ENCODE data around the gene RNPEPL1. TPM values are rescaled to one million over a fixed set of nuclear protein-coding genes. Genes with fewer than 3 reads are reported as not detected.

The RNPEPL1 gene
- total RNA-seq, 2 experiments from 2014 or later = 110 to 113 TPM

DNA sequence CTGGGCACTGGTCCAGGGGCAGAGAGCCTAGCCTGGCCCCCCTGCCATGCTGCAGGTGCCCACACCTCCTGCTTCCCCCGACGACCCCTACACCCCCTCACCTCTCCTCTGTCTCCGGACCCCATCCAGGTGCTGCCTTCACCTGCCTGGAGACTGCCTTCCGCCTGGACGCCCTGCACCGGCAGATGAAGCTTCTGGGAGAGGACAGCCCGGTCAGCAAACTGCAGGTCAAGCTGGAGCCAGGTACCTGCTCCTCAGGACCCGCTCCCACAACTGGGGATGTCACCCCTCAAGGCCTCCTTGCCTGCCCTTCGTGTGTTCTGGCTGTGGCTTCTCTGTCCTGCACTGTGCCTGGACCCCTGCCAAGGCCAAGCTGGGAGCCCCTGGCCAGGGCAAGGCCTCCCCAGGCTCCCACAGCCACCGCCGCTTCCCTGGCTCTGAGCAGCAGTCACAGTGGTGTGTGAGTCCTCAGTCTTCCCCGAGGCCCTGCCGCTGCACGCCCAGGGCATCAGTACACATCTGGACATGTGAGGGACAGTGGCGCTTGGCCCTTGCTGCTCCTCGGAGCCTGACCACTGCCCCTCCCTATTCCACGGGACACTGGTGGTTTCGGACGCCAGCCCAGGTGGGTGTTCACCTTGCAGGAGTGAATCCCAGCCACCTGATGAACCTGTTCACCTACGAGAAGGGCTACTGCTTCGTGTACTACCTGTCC is 6.3 kb downstream of the RNPEPL1 start:
- DNase-seq (no peak), ATAC-seq (no peak)
- Mint-ChIP-seq H3K4me1 (ENCODE audit: low read depth) (peaks cover 34% of the 10 kb centered on the region), H3K9me3 (ENCODE audit: insufficient read depth) (no peaks in the 10 kb centered on the region), H3K36me3 (ENCODE audit: low read depth) (peaks cover 33% of the 10 kb centered on the region), H3K27ac (no peak overlapping the region), H3K27me3 (ENCODE audit: low read depth) (no peaks in the 10 kb centered on the region), H3K4me3 (no peak overlapping the region)
- POLR2A ChIA-PET = no interaction called here
- CTCF ChIA-PET = interaction anchor here (0.6 to 1.1 kb wide), 2 partner anchors 12 to 38 kb away, joined by 3 read pairs; partner anchors contain the start of gene CAPN10

GRCh38 chr2:240575101-240575965 is 7.0 kb downstream of the RNPEPL1 start:
- POLR2A ChIA-PET = no interaction called here
- Mint-ChIP-seq H3K4me1 (ENCODE audit: low read depth) (peaks cover 34% of the 10 kb centered on the region), H3K27ac (no peak overlapping the region), H3K36me3 (ENCODE audit: low read depth) (peaks cover 35% of the 10 kb centered on the region), H3K4me3 (no peak overlapping the region), H3K9me3 (ENCODE audit: insufficient read depth) (no peaks in the 10 kb centered on the region), H3K27me3 (ENCODE audit: low read depth) (no peaks in the 10 kb centered on the region)
- ATAC-seq (no peak), DNase-seq (no peak)
- CTCF ChIA-PET = interaction anchor here (0.6 kb wide), 2 partner anchors 37 to 44 kb away, joined by 3 read pairs; no protein-coding TSS in a partner anchor

DNA sequence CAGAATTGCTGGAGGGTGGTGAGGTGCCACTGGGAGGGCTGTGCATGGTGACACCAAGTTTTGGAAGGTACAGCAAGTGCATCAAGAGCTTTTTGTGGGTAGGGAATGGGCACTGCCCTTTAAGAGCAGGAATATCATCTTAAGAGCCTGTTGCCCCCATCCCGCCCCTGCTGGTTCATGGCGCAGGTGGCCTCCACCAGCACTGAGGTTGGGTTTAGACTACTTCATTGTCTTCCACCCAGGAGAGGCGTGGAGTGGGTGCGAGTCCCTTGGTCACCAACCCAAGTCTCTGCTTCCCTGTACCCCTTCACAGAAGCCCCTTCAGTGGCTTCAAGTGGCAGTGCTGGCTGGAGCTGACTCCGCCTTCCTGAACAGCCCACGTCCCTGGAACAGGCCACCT is 7.8 kb downstream of the RNPEPL1 start:
- ChIA-PET CTCF (interaction anchor here (0.6 kb wide), 1 partner anchor 43 kb away, joined by 3 read pairs; no protein-coding TSS in a partner anchor), POLR2A (no interaction called here)
- DNase-seq = no peak
- no peaks in the 10 kb centered on the region for H3K9me3 Mint-ChIP-seq (ENCODE audit: insufficient read depth)
- no peak overlapping the region for H3K27ac Mint-ChIP-seq
- no peak for ATAC-seq
- peaks cover 30% of the 10 kb centered on the region for H3K4me1 Mint-ChIP-seq (ENCODE audit: low read depth)
- no peak overlapping the region for H3K4me3 Mint-ChIP-seq
- H3K27me3 Mint-ChIP-seq (ENCODE audit: low read depth) = no peaks in the 10 kb centered on the region
- peaks cover 37% of the 10 kb centered on the region for H3K36me3 Mint-ChIP-seq (ENCODE audit: low read depth)

- Mint-ChIP-seq H3K27ac (no peak overlapping the region), H3K9me3 (ENCODE audit: insufficient read depth) (no peaks in the 10 kb centered on the region), H3K27me3 (ENCODE audit: low read depth) (no peaks in the 10 kb centered on the region), H3K4me1 (ENCODE audit: low read depth) (peaks cover 25% of the 10 kb centered on the region), H3K36me3 (ENCODE audit: low read depth) (peaks cover 37% of the 10 kb centered on the region), H3K4me3 (no peak overlapping the region)
- no peak for DNase-seq
- ATAC-seq = no peak
- POLR2A ChIA-PET = interaction anchor here (1.0 kb wide), 1 partner anchor 8 kb away, joined by 3 read pairs; the partner anchor contains the start of gene RNPEPL1
- CTCF ChIA-PET = interaction anchor here (1.2 kb wide), 1 partner anchor 10 kb away, joined by 6 read pairs; no protein-coding TSS in a partner anchor
These were observed 8.3 kb downstream of the RNPEPL1 start for GRCh38 chr2:240576436-240577205.

- no peak overlapping the region for H3K27ac Mint-ChIP-seq
- H3K36me3 Mint-ChIP-seq (ENCODE audit: low read depth) = peaks cover 42% of the 10 kb centered on the region
- no peak for ATAC-seq
- H3K9me3 Mint-ChIP-seq (ENCODE audit: insufficient read depth) = no peaks in the 10 kb centered on the region
- no peak for DNase-seq
- CTCF ChIA-PET = interaction anchor here (1.2 kb wide), 1 partner anchor 11 kb away, joined by 6 read pairs; no protein-coding TSS in a partner anchor
- POLR2A ChIA-PET = interaction anchor here (0.6 to 1.0 kb wide), 3 partner anchors 9 to 35 kb away, joined by 3 to 6 read pairs (median 3); partner anchors contain the start of gene RNPEPL1
- peaks cover 26% of the 10 kb centered on the region for H3K4me1 Mint-ChIP-seq (ENCODE audit: low read depth)
- no peak overlapping the region for H3K4me3 Mint-ChIP-seq
- no peaks in the 10 kb centered on the region for H3K27me3 Mint-ChIP-seq (ENCODE audit: low read depth)
These were observed 9.2 kb downstream of the RNPEPL1 start for GRCh38 chr2:240577281-240578109.

- Mint-ChIP-seq H3K9me3 (ENCODE audit: insufficient read depth) (no peaks in the 10 kb centered on the region), H3K27me3 (ENCODE audit: low read depth) (no peaks in the 10 kb centered on the region), H3K27ac (peak overlapping the region; percentile 25), H3K4me1 (ENCODE audit: low read depth) (peaks cover 30% of the 10 kb centered on the region), H3K4me3 (no peak overlapping the region), H3K36me3 (ENCODE audit: low read depth) (peaks cover 43% of the 10 kb centered on the region)
- ChIA-PET CTCF (interaction anchor here (1.2 kb wide), 1 partner anchor 12 kb away, joined by 6 read pairs; no protein-coding TSS in a partner anchor), POLR2A (interaction anchor here (1.0 kb wide), 1 partner anchor 8 kb away, joined by 3 read pairs; no protein-coding TSS in a partner anchor)
- DNase-seq (no peak), ATAC-seq (no peak)
These were observed 9.8 kb downstream of the RNPEPL1 start for GRCh38 chr2:240578110-240578450.

DNA sequence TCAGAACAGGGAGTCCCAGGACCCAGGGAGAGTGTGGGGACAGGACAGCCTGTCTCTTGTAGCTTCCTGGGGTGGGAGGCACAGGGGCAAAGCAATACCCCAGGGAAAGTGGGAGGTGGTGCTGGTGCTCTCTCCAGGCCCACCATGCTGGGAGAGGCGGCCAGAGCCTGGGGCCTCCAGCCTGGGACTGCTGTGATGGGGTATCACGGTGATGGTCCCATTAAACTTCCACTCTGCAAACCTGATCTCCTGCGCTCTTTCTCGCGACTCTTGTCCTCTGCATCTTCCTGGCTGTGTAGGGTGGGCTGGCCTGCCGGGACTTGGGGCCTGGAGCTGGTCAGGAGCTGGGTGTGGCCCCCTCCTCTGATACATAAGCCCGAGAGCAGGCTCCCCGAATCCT is 10.2 kb downstream of the RNPEPL1 start:
- CTCF ChIA-PET = interaction anchor here (2.5 to 2.6 kb wide), 2 partner anchors 13 to 64 kb away, joined by 15 to 42 read pairs; no protein-coding TSS in a partner anchor
- DNase-seq (no peak), ATAC-seq (no peak)
- Mint-ChIP-seq H3K27me3 (ENCODE audit: low read depth) (no peaks in the 10 kb centered on the region), H3K4me1 (ENCODE audit: low read depth) (peaks cover 32% of the 10 kb centered on the region), H3K36me3 (ENCODE audit: low read depth) (peaks cover 44% of the 10 kb centered on the region), H3K4me3 (no peak overlapping the region), H3K27ac (peak overlapping the region; percentile 66), H3K9me3 (ENCODE audit: insufficient read depth) (no peaks in the 10 kb centered on the region)
- POLR2A ChIA-PET = interaction anchor here (1.0 kb wide), 1 partner anchor 8 kb away, joined by 3 read pairs; no protein-coding TSS in a partner anchor

DNA sequence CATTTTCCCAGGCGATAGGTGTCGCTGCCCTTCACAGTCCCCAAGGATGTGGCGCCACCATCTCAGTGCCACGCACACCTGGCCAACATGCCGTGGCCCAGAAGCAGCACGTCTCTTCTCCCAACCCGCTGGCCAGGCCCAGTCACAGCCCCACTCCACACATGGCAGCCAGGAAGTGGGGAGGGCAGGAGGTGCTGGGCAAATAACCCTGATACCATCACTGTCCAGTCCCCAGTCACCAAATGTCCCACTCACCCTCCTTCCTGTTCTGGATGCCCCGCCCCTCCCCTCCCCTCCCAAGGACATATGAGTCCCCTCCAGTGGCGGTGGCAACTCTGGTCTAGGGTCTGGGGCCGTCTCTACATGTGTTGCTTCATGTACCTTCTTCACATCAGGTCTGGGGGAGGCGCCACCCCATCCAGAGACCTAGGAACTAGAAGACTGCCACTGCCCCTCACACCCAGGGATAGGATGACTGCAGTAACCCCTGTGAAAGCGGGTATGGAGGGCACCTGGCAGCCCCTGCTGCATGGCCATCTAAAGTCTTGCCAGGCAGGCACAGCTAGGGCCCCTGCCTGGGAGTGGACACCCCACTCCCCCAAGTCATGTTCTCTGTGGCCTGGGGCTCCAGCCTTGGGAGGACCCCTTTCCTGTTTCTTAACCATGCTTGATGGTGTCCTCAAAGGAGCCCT is 10.9 kb downstream of the RNPEPL1 start:
- Mint-ChIP-seq H3K36me3 (ENCODE audit: low read depth) (peaks cover 44% of the 10 kb centered on the region), H3K27ac (peak overlapping the region; percentile 74), H3K4me3 (peak overlapping the region; percentile 18), H3K4me1 (ENCODE audit: low read depth) (peaks cover 33% of the 10 kb centered on the region), H3K9me3 (ENCODE audit: insufficient read depth) (no peaks in the 10 kb centered on the region), H3K27me3 (ENCODE audit: low read depth) (no peaks in the 10 kb centered on the region)
- DNase-seq = no peak
- ATAC-seq = no peak
- ChIA-PET POLR2A (interaction anchor here (0.6 to 1.6 kb wide), 3 partner anchors 13 to 43 kb away, joined by 3 to 7 read pairs (median 4); no protein-coding TSS in a partner anchor), CTCF (interaction anchor here (0.8 to 2.6 kb wide), 10 partner anchors 10 to 570 kb away, joined by 3 to 42 read pairs (median 4); partner anchors contain the start of genes ANKMY1, PASK and RNPEPL1)

DNA sequence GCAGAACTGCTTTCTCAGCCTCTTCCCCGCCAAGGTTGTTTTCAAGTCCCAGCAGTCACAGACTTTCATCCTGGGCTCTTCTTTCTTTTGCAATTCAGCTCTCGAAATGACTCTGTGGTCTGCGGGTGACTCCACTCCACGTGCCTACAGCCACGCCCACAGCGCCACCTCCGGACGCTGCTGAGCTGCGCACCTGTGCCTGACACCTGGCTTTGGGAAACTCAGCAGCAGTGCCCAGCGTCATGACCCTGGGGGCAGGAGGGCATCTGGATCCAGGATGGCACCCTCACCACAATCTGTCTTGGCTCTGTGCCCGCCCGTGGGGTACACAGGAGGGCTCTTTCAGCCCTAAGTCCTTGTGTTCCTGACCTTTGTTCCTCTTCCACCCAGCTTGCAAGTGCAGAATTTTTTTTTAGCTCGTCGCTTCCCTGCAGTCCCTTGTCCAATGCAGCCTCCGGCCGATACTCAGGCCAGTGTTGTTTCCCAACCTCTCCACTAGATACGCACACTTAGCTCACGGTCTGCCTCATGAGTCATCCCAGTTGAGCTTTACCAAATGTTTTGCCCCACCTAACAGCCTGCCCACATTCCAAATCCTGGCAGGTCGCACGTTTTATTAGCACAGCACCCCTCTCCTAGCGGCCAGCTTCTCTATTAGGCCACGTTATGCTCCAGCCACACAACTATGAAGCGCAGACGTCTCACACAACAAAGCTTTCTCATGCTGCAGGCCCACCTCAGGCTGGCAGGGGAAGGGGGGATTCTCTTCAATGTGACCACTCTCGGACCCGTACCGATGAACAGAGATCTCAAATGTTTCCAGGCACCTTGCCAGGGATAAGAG is 11.7 kb downstream of the RNPEPL1 start:
- Mint-ChIP-seq H3K27me3 (ENCODE audit: low read depth) (no peaks in the 10 kb centered on the region), H3K36me3 (ENCODE audit: low read depth) (peaks cover 46% of the 10 kb centered on the region), H3K9me3 (ENCODE audit: insufficient read depth) (no peaks in the 10 kb centered on the region), H3K4me1 (ENCODE audit: low read depth) (peaks cover 41% of the 10 kb centered on the region), H3K4me3 (no peak overlapping the region), H3K27ac (peak overlapping the region; percentile 74)
- CTCF ChIA-PET = interaction anchor here (0.8 to 2.6 kb wide), 11 partner anchors 11 to 569 kb away, joined by 3 to 42 read pairs (median 4); partner anchors contain the start of genes ANKMY1, PASK and RNPEPL1
- ATAC-seq (peak; percentile 81), DNase-seq (peak; percentile 77)
- POLR2A ChIA-PET = interaction anchor here (0.6 to 1.6 kb wide), 5 partner anchors 11 to 42 kb away, joined by 3 to 7 read pairs (median 4); partner anchors contain the start of genes DUSP28 and RNPEPL1

Data from activated CD8-positive, alpha-beta T cell treated with anti-CD3 and anti-CD28 coated beads, Interleukin-2, amount 10 ng/mL, durations not matched to agents 7 days and 5 days (primary cell).